SK-N-SH treated with all-trans-retinoic acid at 6 μM for 48 hours (cell line): Measurements from ENCODE around the gene NCOA6.

ENCODE experiments used
- ATAC-seq: fragments of 200-7000 bp; cut with Tn5 transposase; 3 replicates; pipeline ENCODE4 v1.9.1; 2020; ENCODE audit warnings: mild to moderate bottlenecking, moderate library complexity
- ARNTL ChIP-seq: fragments of 450-650 bp; formaldehyde crosslinking; IDR thresholded peaks from 2 replicates; pipeline ENCODE4 v1.5.0; 2020; ENCODE audit warnings: low read depth, mild to moderate bottlenecking, moderate library complexity, borderline replicate concordance
- BACH2 ChIP-seq: fragments of 250-450 bp; sonication (Bioruptor Pico); IDR thresholded peaks from 2 replicates; pipeline ENCODE4 v1.9.0; 2021; ENCODE audit warnings: mild to moderate bottlenecking, borderline replicate concordance
- CSDC2 ChIP-seq: fragments of 250-450 bp; sonication (Bioruptor Pico); IDR thresholded peaks from 2 replicates; pipeline ENCODE4 v1.5.0; 2020; ENCODE audit warnings: mild to moderate bottlenecking, moderate library complexity
- ESRRG ChIP-seq: fragments of 250-450 bp; sonication (Bioruptor Pico); IDR thresholded peaks from 2 replicates; pipeline ENCODE4 v1.6.1; 2021; ENCODE audit warnings: mild to moderate bottlenecking
- ISL1 ChIP-seq: fragments of 250-450 bp; sonication (Bioruptor Pico); IDR thresholded peaks from 2 replicates; pipeline ENCODE4 v2.1.2; 2022; ENCODE audit warnings: mild to moderate bottlenecking, moderate library complexity
- OSR1 ChIP-seq: fragments of 250-450 bp; sonication (Bioruptor Pico); IDR thresholded peaks from 2 replicates; pipeline ENCODE4 v1.8.0; 2022; ENCODE audit warnings: moderate library complexity, mild to moderate bottlenecking, inconsistent platforms
- PATZ1 ChIP-seq: fragments of 250-450 bp; sonication (Bioruptor Pico); IDR thresholded peaks from 2 replicates; pipeline ENCODE4 v1.8.0; 2020; ENCODE audit warnings: mild to moderate bottlenecking, moderate library complexity, borderline replicate concordance
- PPARA ChIP-seq: fragments of 250-450 bp; sonication (Bioruptor Pico); IDR thresholded peaks from 2 replicates; pipeline ENCODE4 v1.5.0; 2020; ENCODE audit warnings: mild to moderate bottlenecking, borderline replicate concordance
- RARB ChIP-seq: fragments of 250-450 bp; sonication (Bioruptor Pico); IDR thresholded peaks from 2 replicates; pipeline ENCODE4 v1.8.0; 2021; ENCODE audit warnings: mild to moderate bottlenecking, moderate library complexity
- SNAI2 ChIP-seq: fragments of 250-450 bp; sonication (Bioruptor Pico); IDR thresholded peaks from 2 replicates; pipeline ENCODE4 v1.5.0; 2020; ENCODE audit warnings: mild to moderate bottlenecking, moderate library complexity
- TCF4 ChIP-seq: fragments of 250-450 bp; sonication (Bioruptor Pico); IDR thresholded peaks from 2 replicates; pipeline ENCODE4 v1.8.0; 2021; ENCODE audit warnings: mild to moderate bottlenecking, moderate library complexity, borderline replicate concordance
- ZC3H10 ChIP-seq: fragments of 250-450 bp; sonication (Bioruptor Pico); IDR thresholded peaks from 2 replicates; pipeline ENCODE4 v1.5.1; 2021; ENCODE audit warnings: mild to moderate bottlenecking, moderate library complexity
- ZFP3 ChIP-seq: fragments of 250-450 bp; sonication (Bioruptor Pico); IDR thresholded peaks from 2 replicates; pipeline ENCODE4 v1.5.0; 2020; ENCODE audit warnings: mild to moderate bottlenecking, moderate library complexity
- ZFP30 ChIP-seq: fragments of 450-650 bp; formaldehyde crosslinking; IDR thresholded peaks from 2 replicates; pipeline ENCODE4 v1.5.0; 2022; ENCODE audit warnings: mild to moderate bottlenecking, moderate library complexity
- ZNF565 ChIP-seq: fragments of 450-650 bp; formaldehyde crosslinking; conservative IDR thresholded peaks from 2 replicates; pipeline ENCODE4 v1.5.0; 2020; ENCODE audit warnings: low read depth, mild to moderate bottlenecking, moderate library complexity
- ZNF70 ChIP-seq: fragments of 450-650 bp; formaldehyde crosslinking; IDR thresholded peaks from 2 replicates; pipeline ENCODE4 v1.5.0; 2020; ENCODE audit warnings: mild to moderate bottlenecking, moderate library complexity
- ZNF8 ChIP-seq: fragments of 450-650 bp; formaldehyde crosslinking; IDR thresholded peaks from 2 replicates; pipeline ENCODE4 v1.5.0; 2020; ENCODE audit warnings: mild to moderate bottlenecking, moderate library complexity
- TF ChIP-seq, protein P1 (sequence below): fragments of 250-450 bp; sonication (Bioruptor Pico); IDR thresholded peaks from 2 replicates; pipeline ENCODE4 v1.8.0; 2021; ENCODE audit warnings: low read depth, mild to moderate bottlenecking, moderate library complexity, borderline replicate concordance
- TF ChIP-seq, protein P2 (sequence below): fragments of 250-450 bp; sonication (Bioruptor Pico); IDR thresholded peaks from 2 replicates; pipeline ENCODE4 v1.5.0; 2020; ENCODE audit warnings: mild to moderate bottlenecking, moderate library complexity
- TF ChIP-seq, protein P3 (sequence below): fragments of 250-450 bp; sonication (Bioruptor Pico); IDR thresholded peaks from 2 replicates; pipeline ENCODE4 v1.5.1; 2021; ENCODE audit warnings: mild to moderate bottlenecking, moderate library complexity
- TF ChIP-seq, protein P4 (sequence below): fragments of 250-450 bp; sonication (Bioruptor Pico); IDR thresholded peaks from 2 replicates; pipeline ENCODE4 v1.5.1; 2020; ENCODE audit warnings: low read depth, mild to moderate bottlenecking, moderate library complexity

The NCOA6 gene

DNA sequence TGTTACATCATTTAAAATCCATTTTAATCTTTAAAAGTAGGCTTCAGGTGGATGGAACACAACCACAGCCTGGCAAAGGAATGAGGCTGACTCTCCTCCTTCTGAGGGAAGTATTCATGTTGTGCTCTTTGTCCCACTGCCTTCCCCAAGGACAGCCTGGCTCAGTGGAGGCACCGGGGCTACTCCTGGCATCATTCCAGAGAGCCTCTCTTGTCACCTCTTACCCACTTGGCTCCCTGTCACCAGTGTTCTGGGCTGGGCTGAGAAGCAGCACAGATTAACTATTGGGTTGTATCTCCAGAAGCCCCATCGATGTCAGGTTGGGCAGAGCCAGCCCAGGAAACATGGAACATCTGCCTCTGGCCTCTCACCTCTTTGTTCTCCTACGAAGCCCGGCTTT lies 132.0 kb downstream of the NCOA6 start:
- TF ChIP-seq ZFP3, result no peak
- TF ChIP-seq PPARA (CRISPR knock-in tag), result no peak
- TF ChIP-seq ZC3H10 (CRISPR knock-in tag), result no peak
- no peak for TF ChIP-seq RARB (CRISPR knock-in tag)
- TF ChIP-seq, protein P1, sequence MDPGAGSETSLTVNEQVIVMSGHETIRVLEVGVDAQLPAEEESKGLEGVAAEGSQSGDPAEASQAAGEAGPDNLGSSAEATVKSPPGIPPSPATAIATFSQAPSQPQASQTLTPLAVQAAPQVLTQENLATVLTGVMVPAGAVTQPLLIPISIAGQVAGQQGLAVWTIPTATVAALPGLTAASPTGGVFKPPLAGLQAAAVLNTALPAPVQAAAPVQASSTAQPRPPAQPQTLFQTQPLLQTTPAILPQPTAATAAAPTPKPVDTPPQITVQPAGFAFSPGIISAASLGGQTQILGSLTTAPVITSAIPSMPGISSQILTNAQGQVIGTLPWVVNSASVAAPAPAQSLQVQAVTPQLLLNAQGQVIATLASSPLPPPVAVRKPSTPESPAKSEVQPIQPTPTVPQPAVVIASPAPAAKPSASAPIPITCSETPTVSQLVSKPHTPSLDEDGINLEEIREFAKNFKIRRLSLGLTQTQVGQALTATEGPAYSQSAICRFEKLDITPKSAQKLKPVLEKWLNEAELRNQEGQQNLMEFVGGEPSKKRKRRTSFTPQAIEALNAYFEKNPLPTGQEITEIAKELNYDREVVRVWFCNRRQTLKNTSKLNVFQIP (CRISPR knock-in tag), result no peak
- TF ChIP-seq, protein P2, sequence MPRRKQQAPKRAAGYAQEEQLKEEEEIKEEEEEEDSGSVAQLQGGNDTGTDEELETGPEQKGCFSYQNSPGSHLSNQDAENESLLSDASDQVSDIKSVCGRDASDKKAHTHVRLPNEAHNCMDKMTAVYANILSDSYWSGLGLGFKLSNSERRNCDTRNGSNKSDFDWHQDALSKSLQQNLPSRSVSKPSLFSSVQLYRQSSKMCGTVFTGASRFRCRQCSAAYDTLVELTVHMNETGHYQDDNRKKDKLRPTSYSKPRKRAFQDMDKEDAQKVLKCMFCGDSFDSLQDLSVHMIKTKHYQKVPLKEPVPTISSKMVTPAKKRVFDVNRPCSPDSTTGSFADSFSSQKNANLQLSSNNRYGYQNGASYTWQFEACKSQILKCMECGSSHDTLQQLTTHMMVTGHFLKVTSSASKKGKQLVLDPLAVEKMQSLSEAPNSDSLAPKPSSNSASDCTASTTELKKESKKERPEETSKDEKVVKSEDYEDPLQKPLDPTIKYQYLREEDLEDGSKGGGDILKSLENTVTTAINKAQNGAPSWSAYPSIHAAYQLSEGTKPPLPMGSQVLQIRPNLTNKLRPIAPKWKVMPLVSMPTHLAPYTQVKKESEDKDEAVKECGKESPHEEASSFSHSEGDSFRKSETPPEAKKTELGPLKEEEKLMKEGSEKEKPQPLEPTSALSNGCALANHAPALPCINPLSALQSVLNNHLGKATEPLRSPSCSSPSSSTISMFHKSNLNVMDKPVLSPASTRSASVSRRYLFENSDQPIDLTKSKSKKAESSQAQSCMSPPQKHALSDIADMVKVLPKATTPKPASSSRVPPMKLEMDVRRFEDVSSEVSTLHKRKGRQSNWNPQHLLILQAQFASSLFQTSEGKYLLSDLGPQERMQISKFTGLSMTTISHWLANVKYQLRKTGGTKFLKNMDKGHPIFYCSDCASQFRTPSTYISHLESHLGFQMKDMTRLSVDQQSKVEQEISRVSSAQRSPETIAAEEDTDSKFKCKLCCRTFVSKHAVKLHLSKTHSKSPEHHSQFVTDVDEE (CRISPR knock-in tag), result no peak
- no peak for TF ChIP-seq ZNF8 (CRISPR knock-in tag)
- TF ChIP-seq ARNTL (CRISPR knock-in tag), result no peak
- TF ChIP-seq BACH2 (CRISPR knock-in tag), result no peak
- TF ChIP-seq OSR1, result no peak
- TF ChIP-seq PATZ1 (CRISPR knock-in tag), result no peak
- TF ChIP-seq, protein P3, sequence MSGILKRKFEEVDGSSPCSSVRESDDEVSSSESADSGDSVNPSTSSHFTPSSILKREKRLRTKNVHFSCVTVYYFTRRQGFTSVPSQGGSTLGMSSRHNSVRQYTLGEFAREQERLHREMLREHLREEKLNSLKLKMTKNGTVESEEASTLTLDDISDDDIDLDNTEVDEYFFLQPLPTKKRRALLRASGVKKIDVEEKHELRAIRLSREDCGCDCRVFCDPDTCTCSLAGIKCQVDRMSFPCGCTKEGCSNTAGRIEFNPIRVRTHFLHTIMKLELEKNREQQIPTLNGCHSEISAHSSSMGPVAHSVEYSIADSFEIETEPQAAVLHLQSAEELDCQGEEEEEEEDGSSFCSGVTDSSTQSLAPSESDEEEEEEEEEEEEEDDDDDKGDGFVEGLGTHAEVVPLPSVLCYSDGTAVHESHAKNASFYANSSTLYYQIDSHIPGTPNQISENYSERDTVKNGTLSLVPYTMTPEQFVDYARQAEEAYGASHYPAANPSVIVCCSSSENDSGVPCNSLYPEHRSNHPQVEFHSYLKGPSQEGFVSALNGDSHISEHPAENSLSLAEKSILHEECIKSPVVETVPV, result no peak
- TF ChIP-seq ISL1 (CRISPR knock-in tag), result no peak
- no peak for TF ChIP-seq ZNF70 (CRISPR knock-in tag)
- no peak for TF ChIP-seq SNAI2 (CRISPR knock-in tag)
- TF ChIP-seq ZFP30 (CRISPR knock-in tag), result no peak
- TF ChIP-seq, protein P4, sequence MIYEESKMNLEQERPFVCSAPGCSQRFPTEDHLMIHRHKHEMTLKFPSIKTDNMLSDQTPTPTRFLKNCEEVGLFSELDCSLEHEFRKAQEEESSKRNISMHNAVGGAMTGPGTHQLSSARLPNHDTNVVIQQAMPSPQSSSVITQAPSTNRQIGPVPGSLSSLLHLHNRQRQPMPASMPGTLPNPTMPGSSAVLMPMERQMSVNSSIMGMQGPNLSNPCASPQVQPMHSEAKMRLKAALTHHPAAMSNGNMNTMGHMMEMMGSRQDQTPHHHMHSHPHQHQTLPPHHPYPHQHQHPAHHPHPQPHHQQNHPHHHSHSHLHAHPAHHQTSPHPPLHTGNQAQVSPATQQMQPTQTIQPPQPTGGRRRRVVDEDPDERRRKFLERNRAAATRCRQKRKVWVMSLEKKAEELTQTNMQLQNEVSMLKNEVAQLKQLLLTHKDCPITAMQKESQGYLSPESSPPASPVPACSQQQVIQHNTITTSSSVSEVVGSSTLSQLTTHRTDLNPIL (CRISPR knock-in tag), result no peak
- TF ChIP-seq ZNF565 (CRISPR knock-in tag), result no peak
- TF ChIP-seq, all 23 proteins: peak for 0

DNA sequence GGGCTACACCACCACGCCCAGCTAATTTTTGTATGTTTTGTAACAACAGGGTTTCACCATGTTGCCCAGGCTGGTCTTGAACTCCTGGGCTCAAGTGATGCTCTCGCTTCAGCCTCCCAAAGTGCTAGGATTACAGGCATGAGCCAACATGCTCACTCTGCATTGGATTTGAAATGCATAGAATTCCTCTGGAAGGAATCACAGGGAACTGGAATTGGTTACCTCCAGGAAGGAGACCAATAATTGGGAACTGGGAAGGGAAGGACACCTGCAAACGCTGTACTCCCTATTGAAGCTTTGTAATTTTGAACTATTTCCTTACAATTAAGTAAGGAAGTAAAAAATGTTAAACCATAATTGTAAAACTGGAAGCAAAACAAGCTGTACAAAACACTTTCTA lies 133.6 kb downstream of the NCOA6 start:
- ATAC-seq, result no peak

More for the DNA sequence above, 132.0 kb downstream of the NCOA6 start:
- no peak for ATAC-seq

DNA sequence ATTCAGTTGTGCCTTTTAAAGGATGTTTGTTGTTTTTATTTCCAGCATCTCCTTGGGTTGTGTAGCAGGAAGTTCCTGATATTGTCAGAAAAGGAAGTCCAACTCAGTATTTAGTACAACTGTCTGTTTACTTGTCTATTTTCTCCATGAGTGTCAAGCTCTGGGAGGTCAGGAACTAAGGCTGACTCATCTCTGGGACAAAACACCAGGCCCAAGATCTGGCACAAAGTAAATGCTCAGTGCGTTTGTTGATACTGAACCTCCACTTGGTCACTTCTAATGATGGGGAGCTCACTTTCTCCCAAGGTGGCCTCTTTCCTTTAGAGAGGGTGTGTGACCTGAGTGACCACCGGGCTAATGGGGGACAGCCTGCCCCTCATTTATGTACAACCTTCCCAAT lies 136.0 kb downstream of the NCOA6 start:
- ATAC-seq, result no peak
- TF ChIP-seq ZFP3 (no peak), ESRRG (no peak), PATZ1 (CRISPR knock-in tag) (no peak), TCF4 (no peak), CSDC2 (CRISPR knock-in tag) (no peak)
- TF ChIP-seq, protein P2 (CRISPR knock-in tag), result no peak
- TF ChIP-seq, protein P4 (CRISPR knock-in tag), result no peak
- TF ChIP-seq, protein P1 (CRISPR knock-in tag), result no peak

More for the DNA sequence above, 133.6 kb downstream of the NCOA6 start:
- TF ChIP-seq SNAI2 (CRISPR knock-in tag), result no peak
